Mesenteric fat pad (tissue), 1 donor: ENCODE data around the gene PLA2G4E. TPM values are rescaled to one million over a fixed set of nuclear protein-coding genes. Genes with fewer than 3 reads are reported as not detected.

Experiments used
- DNase-seq: peaks from one replicate; pipeline ENCODE4 v3.0.0-alpha.2; 2020; ENCODE audit warnings: low spot score
- total RNA-seq: library from RNA; stranded (reverse); fragmentation: NEBNext Ultra II Directional; extraction: Animal tissue kit (Norgen Biotek cat#: 25700); gene quantifications from one replicate; pipeline ENCODE4 v1.2.1, GENCODE V29; 2021
- donor health status: DM: yes; HTN: yes; CAD: no.

Gene PLA2G4E
- total RNA-seq, 1 donor from 2014 or later, result not detected

- peak; percentile 59 for DNase-seq
These were observed 63.6 kb downstream of the PLA2G4E start for GRCh38 chr15:41957021-41957897.

- peak; percentile 75 for DNase-seq
These were observed 64.9 kb downstream of the PLA2G4E start for GRCh38 chr15:41955807-41956525.

- no peak for DNase-seq
These were observed 65.7 kb downstream of the PLA2G4E start for GRCh38 chr15:41955100-41955499.

GRCh38 chr15:41954036-41954435 lies 66.8 kb downstream of the PLA2G4E start:
- DNase-seq, result peak; percentile 45

GRCh38 chr15:41952013-41952563 lies 68.8 kb downstream of the PLA2G4E start:
- peak; percentile 81 for DNase-seq

- peak; percentile 47 for DNase-seq
These were observed 69.3 kb downstream of the PLA2G4E start for GRCh38 chr15:41951571-41951970.

GRCh38 chr15:41950489-41950888 lies 70.4 kb downstream of the PLA2G4E start:
- DNase-seq, result peak; percentile 6

GRCh38 chr15:41950127-41950483 lies 70.7 kb downstream of the PLA2G4E start:
- DNase-seq, result peak; percentile 30

- peak; percentile 73 for DNase-seq
These were observed 71.3 kb downstream of the PLA2G4E start for GRCh38 chr15:41949401-41950126.

- DNase-seq, result peak; percentile 72
These were observed 72.4 kb downstream of the PLA2G4E start for GRCh38 chr15:41948490-41948889.

GRCh38 chr15:41946970-41947369 lies 73.9 kb downstream of the PLA2G4E start:
- DNase-seq, result peak; percentile 47

- DNase-seq, result peak; percentile 72
These were observed 75.1 kb downstream of the PLA2G4E start for GRCh38 chr15:41945731-41946130.

- no peak for DNase-seq
These were observed 75.6 kb downstream of the PLA2G4E start for GRCh38 chr15:41945221-41945620.

- DNase-seq, result peak; percentile 83
These were observed 76.4 kb downstream of the PLA2G4E start for GRCh38 chr15:41944313-41944940.

- DNase-seq, result peak; percentile 67
These were observed 77.1 kb downstream of the PLA2G4E start for GRCh38 chr15:41943543-41944312.

- peak; percentile 82 for DNase-seq
These were observed 78.0 kb downstream of the PLA2G4E start for GRCh38 chr15:41942886-41943285.

GRCh38 chr15:41941644-41942415 lies 79.0 kb downstream of the PLA2G4E start:
- DNase-seq, result peak; percentile 68

GRCh38 chr15:41940441-41940857 lies 80.4 kb downstream of the PLA2G4E start:
- DNase-seq, result peak; percentile 85

GRCh38 chr15:41939986-41940385 lies 80.9 kb downstream of the PLA2G4E start:
- peak; percentile 53 for DNase-seq
